AG09319 (cell line): ENCODE measurements around the gene RAD51B.

Experiments
- DNase-seq: peaks from one replicate; pipeline ENCODE4 v3.0.0-alpha.2; 2010; ENCODE audit warnings: low read depth; ENCODE audit errors: extremely low read depth
- CTCF ChIP-seq: IDR thresholded peaks from 2 replicates; pipeline ENCODE4 v1.5.1; 2011; ENCODE audit warnings: low read depth, mild to moderate bottlenecking, inconsistent platforms, low read length, moderate library complexity

RAD51B gene

GRCh38 chr14:68079941-68080697, 260.5 kb downstream of the RAD51B start:
- TF ChIP-seq CTCF, result no peak
- DNase-seq, result no peak

GRCh38 chr14:68081489-68081888, 261.9 kb downstream of the RAD51B start:
- no peak for TF ChIP-seq CTCF
- no peak for DNase-seq

GRCh38 chr14:68082698-68083291, 263.2 kb downstream of the RAD51B start:
- no peak for DNase-seq
- TF ChIP-seq CTCF, result no peak

GRCh38 chr14:68084256-68084655, 264.7 kb downstream of the RAD51B start:
- peak; percentile 12 for TF ChIP-seq CTCF
- DNase-seq, result no peak

GRCh38 chr14:68085742-68086141, 266.2 kb downstream of the RAD51B start:
- DNase-seq, result no peak
- no peak for TF ChIP-seq CTCF

GRCh38 chr14:68088451-68088854, 268.9 kb downstream of the RAD51B start:
- no peak for DNase-seq
- TF ChIP-seq CTCF, result no peak

GRCh38 chr14:68089146-68089731, 269.7 kb downstream of the RAD51B start:
- DNase-seq, result no peak
- TF ChIP-seq CTCF, result no peak
